ENCODE measurements around the gene CHADL. TPM values are rescaled to one million over a fixed set of nuclear protein-coding genes. Genes with fewer than 3 reads are reported as not detected.

The CHADL gene
- total and polyA plus RNA-seq, 2 of the 8 experiments (the other 6 are each of a cell fraction or from before 2014, with no cell fraction given) = 0.78 to 1.4 TPM

DNA sequence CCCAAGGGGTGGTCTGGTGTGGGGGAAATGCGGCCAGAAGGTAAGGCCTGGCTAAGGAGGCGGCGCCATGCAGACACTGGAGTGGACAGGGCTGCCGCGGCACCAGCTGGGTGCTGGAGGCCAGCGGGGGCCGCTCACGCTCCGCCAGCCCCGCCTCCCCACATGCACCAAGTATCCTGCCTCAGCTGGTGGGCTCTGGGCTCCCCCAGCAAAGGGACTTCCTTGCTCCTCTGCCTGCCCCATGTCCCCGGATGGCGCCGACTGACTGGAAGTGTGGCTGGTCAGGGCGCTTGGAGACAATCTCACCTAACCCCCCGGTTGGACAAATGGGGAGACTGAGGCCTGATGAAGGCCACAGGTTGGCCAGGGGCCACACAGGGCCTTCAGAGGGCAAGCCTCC lies 7.6 kb upstream of the CHADL start:
- Histone ChIP-seq H3K14ac (ENCODE audit: insufficient read length) (no peak overlapping the region), H2AK5ac (ENCODE audit: low read depth, low read length) (no peak overlapping the region), H3K18ac (ENCODE audit: extremely low read depth, low read length) (no peak overlapping the region), H2AFZ (ENCODE audit: low read length) (no peak overlapping the region), H3K4me3 (ENCODE audit: extremely low read depth in 1 of 4, insufficient read depth in 2 of 4, low read depth in 3 of 4, low read length in 4 of 4) (no peak overlapping the region), H3K56ac (replicated peaks; ENCODE audit: insufficient read length, low read depth, low read length) (no peak overlapping the region), H3K4me1 (replicated peaks in 1 of 4; ENCODE audit: control insufficient read depth in 3 of 4, insufficient read depth in 4 of 4, low read length in 3 of 4) (peaks cover 0 to 1% (median 0%) of the 10 kb centered on the region in 4 experiments; a peak in 3 of 7 replicates), H2BK5ac (ENCODE audit: low read depth, low read length) (no peak overlapping the region; the same call in 1 of the 2 replicates), H4K5ac (ENCODE audit: insufficient read length, low read depth, low read length) (no peak overlapping the region), H3K27me3 (replicated peaks in 1 of 4; ENCODE audit: control insufficient read depth in 3 of 4, extremely low read depth in 1 of 4, insufficient read depth in 3 of 4, low read length in 3 of 4) (no peaks in the 10 kb centered on the region), H4K91ac (replicated peaks; ENCODE audit: insufficient read length, low read length) (no peak overlapping the region), H3K9me3 (ENCODE audit: insufficient read depth in 2 of 2, low read depth in 1 of 2, low read length in 1 of 2) (no peaks in the 10 kb centered on the region), H3K79me1 (ENCODE audit: low read depth, low read length) (no peaks in the 10 kb centered on the region), H2BK20ac (ENCODE audit: low read length) (no peak overlapping the region), H3K23ac (ENCODE audit: insufficient read length) (no peak overlapping the region), H3K79me2 (ENCODE audit: control insufficient read depth in 1 of 2, insufficient read depth in 2 of 2, low read length in 2 of 2) (no peaks in the 10 kb centered on the region), H2BK15ac (ENCODE audit: low read length) (no peak overlapping the region), H3K4ac (replicated peaks; ENCODE audit: insufficient read length, low read depth, low read length) (no peak overlapping the region), H3K27ac (ENCODE audit: low read depth, low read length) (no peak overlapping the region; the same call in 1 of the 2 replicates), H3K4me2 (ENCODE audit: insufficient read depth in 1 of 2, low read depth in 2 of 2, low read length in 2 of 2) (no peak overlapping the region), H3K9ac (replicated peaks in 1 of 4; ENCODE audit: extremely low read depth in 1 of 4, low read depth in 3 of 4, low read length in 3 of 4) (no peak overlapping the region), H4K8ac (ENCODE audit: extremely low read depth, insufficient read depth, low read length) (no peak overlapping the region), H3K36me3 (ENCODE audit: control insufficient read depth in 2 of 4, insufficient read depth in 4 of 4, low read length in 3 of 4) (peaks cover 40 to 70% (median 60%) of the 10 kb centered on the region in 4 experiments), H4K20me1 (replicated peaks in 1 of 2; ENCODE audit: control insufficient read depth in 1 of 2, insufficient read depth in 2 of 2, low read length in 2 of 2) (peaks cover 0 to 21% of the 10 kb centered on the region in 2 experiments), H3K23me2 (ENCODE audit: low read depth, low read length) (no peaks in the 10 kb centered on the region), H2BK12ac (ENCODE audit: low read depth, low read length) (no peak overlapping the region), H2BK120ac (replicated peaks; ENCODE audit: low read depth, low read length) (no peak overlapping the region)
- 95% methylated on average over 11 of the region's 15 CpGs; no CpG with 5 or more reads in 1 of the 2 experiments for WGBS, 2 experiments (ENCODE audit: extremely low coverage in 1 of 2, insufficient coverage in 1 of 2, insufficient read length in 1 of 2, insufficient replicate concordance in 2 of 2, low coverage in 1 of 2, low lambda C conversion rate in 2 of 2, missing lambda C conversion rate in 1 of 2)
- CTCF ChIA-PET (ENCODE audit: partially characterized antibody) = interaction anchor here (1.6 to 4.4 kb wide), 2 partner anchors 9 to 11 kb away, joined by 10 to 23 read pairs; no protein-coding TSS in a partner anchor
- FAIRE-seq = no peak
- DNase-seq (ENCODE audit: low read depth in 1 of 2, low spot score in 2 of 2) = no peak
- POLR2A ChIA-PET (ENCODE audit: partially characterized antibody) = interaction anchor here (1.1 to 6.9 kb wide), 5 partner anchors 9 to 17 kb away, joined by 4 to 26 read pairs (median 17); no protein-coding TSS in a partner anchor
- TF ChIP-seq TAF1 (IDR thresholded peaks at IDR 0.05; ENCODE audit: low read depth, low read length) = no peak
- no peak for TF ChIP-seq CHD2 (IDR thresholded peaks at IDR 0.05; ENCODE audit: low read length)
- no peak for TF ChIP-seq TBP (IDR thresholded peaks at IDR 0.05; ENCODE audit: low read depth, low read length)
